ENCODE measurements around the gene WDR27.

- TF ChIP-seq FOXM1 (IDR thresholded peaks at IDR 0.05; ENCODE audit: borderline replicate concordance, low read depth) (no peak), RAD21 (IDR thresholded peaks at IDR 0.05; ENCODE audit: low read depth) (no peak), USF1 (IDR thresholded peaks at IDR 0.05) (no peak), TEAD4 (IDR thresholded peaks at IDR 0.05) (no peak), TAF1 (IDR thresholded peaks at IDR 0.05; ENCODE audit: low read depth) (no peak), EP300 (IDR thresholded peaks at IDR 0.05; ENCODE audit: borderline replicate concordance) (no peak), YY1 (IDR thresholded peaks at IDR 0.05; ENCODE audit: low read depth) (no peak), CREB1 (IDR thresholded peaks at IDR 0.05; ENCODE audit: low read depth) (no peak), TCF12 (IDR thresholded peaks at IDR 0.05; ENCODE audit: low read depth) (no peak), EGR1 (IDR thresholded peaks at IDR 0.05) (no peak), REST (IDR thresholded peaks at IDR 0.05; ENCODE audit: low read depth) (no peak)
- TF ChIP-seq, protein P1, sequence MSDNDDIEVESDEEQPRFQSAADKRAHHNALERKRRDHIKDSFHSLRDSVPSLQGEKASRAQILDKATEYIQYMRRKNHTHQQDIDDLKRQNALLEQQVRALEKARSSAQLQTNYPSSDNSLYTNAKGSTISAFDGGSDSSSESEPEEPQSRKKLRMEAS (IDR thresholded peaks at IDR 0.05): no peak
Measured at GRCh38 chr6:169669147-169669546, 32.7 kb downstream of the WDR27 start.
